SU-DHL-6 (cell line): ENCODE measurements around the gene CR1.

ENCODE experiments used
- CTCF ChIP-seq: fragments of 200-600 bp; sonication (generic); IDR thresholded peaks from one replicate; pipeline ENCODE4 v1.5.1; 2017; ENCODE audit warnings: antibody characterized with exemption, mild to moderate bottlenecking, low read length, moderate library complexity; ENCODE audit not compliant: insufficient read depth, poor library complexity, severe bottlenecking
- EZH2phosphoT487 ChIP-seq: fragments of 200-600 bp; sonication (generic), shearing (Covaris generic); conservative IDR thresholded peaks from 2 replicates; pipeline ENCODE4 v1.6.1; 2018; ENCODE audit warnings: mild to moderate bottlenecking, antibody characterized with exemption, low read length, moderate library complexity, mixed read lengths

DNA sequence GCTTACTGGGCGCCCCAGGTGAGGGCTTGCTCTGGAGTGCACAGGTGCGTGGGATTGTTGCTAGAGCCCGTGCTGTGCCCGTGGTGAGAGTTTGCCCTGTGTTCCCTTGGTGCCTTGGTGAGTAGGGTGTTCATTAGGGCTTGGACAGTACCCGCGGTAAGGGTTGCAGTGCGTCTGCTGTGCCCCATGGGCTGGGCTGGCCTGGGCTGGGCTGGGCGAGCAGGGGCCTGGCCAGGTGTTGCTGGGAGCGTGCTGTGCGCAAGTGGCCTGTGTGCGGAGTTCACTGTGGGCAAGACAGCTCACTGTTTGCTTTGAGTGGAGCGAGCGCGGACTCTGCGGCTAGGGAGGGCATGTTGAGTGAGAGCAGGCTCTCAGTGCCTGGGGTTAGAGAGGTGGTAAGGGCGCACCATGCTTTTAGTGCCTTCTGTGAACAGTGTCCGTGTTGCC lies 149.7 kb downstream of the CR1 start:
- no peak for TF ChIP-seq CTCF
- TF ChIP-seq EZH2phosphoT487, result no peak
